Epithelial cell of proximal tubule (primary cell): ENCODE measurements around the gene PIK3CB. TPM values are rescaled to one million over a fixed set of nuclear protein-coding genes. Genes with fewer than 3 reads are reported as not detected.
A peak's percentile ranks its signal among the peaks of the same experiment; 100 is the strongest.

ENCODE experiments used
- DNase-seq: peaks from one replicate; pipeline ENCODE4 v3.0.0-alpha.2; 2011; ENCODE audit warnings: low read depth
- H3K4me3 ChIP-seq: 2 replicates; pipeline ENCODE4 v1.5.1; 2011; ENCODE audit warnings: low read depth, mild to moderate bottlenecking, low read length
- total RNA-seq: library from RNA; depleted of rRNA; stranded (reverse); fragments of >200 nt; gene quantifications from 2 replicates; pipeline ENCODE4 v1.2.3, GENCODE V29; 2015
- TF ChIP-seq, protein P1 (sequence below): conservative IDR thresholded peaks from 2 replicates; pipeline ENCODE4 v1.5.1; 2012; ENCODE audit warnings: low read depth, mild to moderate bottlenecking, low read length

PIK3CB gene
- total RNA-seq: 8.8 and 9.1 TPM in 2 replicates

DNA sequence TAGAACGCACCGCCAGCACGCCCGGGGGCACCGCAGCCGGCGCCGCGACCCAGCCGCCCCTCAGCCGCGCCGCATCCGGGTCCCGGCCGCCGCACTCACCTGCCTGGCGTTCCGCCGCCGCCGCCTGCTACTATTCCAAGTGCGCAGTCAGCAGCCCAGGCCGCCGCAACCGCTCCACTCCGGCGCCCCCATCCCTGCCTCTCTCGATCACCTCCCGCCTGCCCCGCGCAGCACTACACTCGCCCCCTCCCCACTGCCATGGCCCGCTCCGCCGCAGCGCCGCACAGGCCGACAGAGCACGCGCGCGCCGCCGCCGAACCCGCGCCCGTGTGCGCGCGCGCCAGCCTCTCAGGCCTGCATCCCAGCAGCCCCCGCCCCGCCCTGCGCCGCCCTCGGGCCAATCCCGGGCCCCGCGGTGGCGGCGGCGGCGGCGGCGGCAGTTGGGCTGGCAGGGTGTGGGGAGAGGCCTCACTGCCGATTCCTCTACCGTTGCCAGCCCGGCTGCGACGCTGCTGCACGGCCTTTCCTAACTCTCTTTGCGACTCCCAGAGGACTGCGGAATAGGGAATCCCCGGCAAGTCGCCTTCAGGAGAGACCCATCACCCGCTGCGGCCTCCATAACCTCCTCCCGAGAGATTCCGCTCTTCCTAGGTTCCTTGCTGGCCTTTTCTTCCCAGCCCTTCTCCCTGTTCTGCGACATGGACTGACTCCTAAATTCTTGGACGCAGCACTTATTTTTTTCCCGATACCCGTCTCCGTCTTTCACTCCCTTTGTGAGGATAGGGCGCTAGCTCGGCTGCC lies at the start of gene PIK3CB:
Gene PIK3CB (minus strand): TSS at position 333 of the 801 bp plus-strand sequence. CDS start 75,585 bp downstream, outside the sequence.
- DNase-seq: no peak
- H3K4me3 ChIP-seq: peak within 1 kb of the TSS; percentile 66
- TF ChIP-seq, protein P1, sequence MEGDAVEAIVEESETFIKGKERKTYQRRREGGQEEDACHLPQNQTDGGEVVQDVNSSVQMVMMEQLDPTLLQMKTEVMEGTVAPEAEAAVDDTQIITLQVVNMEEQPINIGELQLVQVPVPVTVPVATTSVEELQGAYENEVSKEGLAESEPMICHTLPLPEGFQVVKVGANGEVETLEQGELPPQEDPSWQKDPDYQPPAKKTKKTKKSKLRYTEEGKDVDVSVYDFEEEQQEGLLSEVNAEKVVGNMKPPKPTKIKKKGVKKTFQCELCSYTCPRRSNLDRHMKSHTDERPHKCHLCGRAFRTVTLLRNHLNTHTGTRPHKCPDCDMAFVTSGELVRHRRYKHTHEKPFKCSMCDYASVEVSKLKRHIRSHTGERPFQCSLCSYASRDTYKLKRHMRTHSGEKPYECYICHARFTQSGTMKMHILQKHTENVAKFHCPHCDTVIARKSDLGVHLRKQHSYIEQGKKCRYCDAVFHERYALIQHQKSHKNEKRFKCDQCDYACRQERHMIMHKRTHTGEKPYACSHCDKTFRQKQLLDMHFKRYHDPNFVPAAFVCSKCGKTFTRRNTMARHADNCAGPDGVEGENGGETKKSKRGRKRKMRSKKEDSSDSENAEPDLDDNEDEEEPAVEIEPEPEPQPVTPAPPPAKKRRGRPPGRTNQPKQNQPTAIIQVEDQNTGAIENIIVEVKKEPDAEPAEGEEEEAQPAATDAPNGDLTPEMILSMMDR: no peak

DNA sequence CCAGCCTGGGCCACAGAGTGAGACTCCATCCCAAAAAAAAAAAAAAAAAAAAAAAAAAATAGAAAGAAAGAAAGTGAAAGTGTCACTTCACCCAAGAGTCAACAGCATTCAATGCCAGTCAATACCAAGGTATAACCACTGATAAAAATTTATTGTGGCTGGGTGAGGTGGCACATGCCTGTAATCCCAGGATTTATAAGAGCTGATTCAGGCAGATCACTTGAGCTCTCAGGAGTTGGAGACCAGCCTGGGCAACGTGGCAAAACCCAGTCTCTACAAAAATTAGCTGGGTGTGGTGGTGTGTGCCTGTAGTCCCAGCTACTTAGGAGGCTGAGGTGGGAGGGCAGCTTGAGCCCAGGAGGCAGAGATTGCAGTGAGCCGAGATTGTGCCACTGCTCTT lies 46.5 kb upstream of the PIK3CB start:
- no peak overlapping the region for H3K4me3 ChIP-seq
- no peak for DNase-seq
- TF ChIP-seq, protein P1: no peak

DNA sequence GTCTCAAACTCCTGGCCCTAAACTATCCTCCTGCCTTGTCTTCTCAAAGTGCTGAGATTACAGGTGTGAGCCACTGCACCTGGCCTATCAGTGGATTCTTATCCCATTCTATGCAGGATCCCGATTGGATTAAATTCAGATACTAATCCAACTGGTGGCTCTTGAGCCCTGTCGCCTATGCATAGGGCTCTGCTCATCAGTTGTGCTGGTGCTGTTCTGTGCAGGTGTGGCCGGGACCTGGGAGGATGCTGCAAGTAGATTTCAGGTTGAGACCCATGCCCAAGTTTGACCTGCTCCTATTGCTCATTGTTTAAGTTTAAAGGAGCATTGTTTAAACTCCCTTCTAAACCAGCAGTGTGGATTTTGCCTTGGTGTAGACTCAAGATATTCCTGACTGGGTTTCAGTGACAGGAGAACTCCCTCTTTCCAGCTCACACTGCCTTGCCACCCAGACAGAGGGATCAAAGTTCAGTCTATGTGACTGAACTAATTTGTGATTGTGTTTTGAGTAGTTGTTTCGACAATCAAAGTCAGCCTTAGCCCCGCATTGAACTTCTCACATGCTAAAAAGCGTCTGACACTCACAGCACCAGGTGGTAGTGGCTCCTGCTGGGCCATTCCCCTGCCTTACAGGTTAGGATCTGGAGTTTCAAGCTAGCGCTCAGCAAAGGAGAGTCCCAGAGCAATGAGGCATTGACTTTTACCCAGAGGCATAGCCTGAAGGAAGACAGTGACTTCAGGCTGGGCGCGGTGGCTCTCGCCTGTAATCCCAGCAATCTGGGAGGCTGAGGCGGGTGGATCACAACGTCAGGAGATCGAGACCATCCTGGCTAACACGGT lies 45.0 kb upstream of the PIK3CB start:
- TF ChIP-seq, protein P1: no peak
- no peak for DNase-seq
- H3K4me3 ChIP-seq: no peak overlapping the region

DNA sequence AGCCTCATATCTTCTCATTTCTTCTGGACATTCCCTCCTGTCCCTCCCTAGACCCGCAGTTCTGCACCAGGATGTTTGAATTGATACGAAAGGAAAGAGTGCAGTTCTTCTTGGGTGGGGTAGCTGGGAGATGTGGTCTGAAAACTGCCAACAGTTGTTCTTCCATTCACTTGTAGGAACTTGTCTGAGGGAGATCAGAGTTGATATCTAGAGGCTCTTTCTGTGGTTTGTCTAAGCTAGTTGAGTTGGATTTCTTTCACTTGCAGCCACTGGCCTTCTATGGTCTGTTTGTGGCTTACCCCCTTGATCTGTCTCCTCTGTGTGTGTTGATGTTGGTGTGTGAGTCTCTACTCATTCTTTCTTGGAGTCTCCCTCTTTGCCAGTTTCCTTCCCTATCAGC lies 42.5 kb upstream of the PIK3CB start:
- TF ChIP-seq, protein P1: no peak
- H3K4me3 ChIP-seq: no peak overlapping the region
- no peak for DNase-seq

DNA sequence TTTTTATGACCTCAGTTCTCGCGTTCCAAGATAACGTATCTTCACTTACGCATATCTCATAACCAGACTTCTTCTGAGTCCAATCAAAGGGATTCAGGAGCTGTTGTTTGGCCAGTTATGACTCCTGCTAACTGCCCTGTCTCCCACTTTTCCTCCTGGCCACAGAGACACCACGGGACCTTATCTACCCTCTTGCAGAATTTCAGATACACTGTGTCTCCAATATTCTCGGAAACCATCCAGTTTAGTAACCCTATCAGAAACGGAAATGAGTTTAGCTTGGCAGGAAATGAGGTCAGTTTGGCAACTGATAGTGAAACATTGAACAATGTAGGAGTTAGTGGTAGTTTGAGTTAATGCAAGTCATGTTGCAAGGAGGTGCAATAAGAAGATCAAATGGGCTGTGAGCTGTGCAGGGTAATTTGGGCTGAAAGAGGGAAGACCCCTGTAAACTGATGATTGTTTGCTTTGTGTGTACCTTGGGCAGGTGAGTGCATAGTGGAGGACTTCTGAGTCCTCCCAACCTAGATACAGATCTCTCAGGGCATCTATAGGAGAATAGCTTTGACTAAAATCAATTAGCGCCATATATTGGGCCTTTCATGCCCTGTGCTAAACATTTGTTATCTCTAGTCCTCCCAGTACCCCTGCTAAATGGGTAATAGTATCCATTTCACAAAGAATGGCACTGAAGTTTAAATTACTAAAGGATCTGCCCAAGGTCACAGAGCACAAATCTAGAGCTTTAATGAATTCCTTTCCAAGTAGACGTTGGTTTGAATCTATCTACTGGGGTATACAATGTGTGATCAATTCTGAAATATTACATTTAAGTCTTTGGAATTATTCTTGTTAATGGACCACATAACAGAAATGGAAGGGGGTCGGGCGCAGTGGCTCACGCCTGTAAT lies 41.3 kb upstream of the PIK3CB start:
- TF ChIP-seq, protein P1: no peak
- DNase-seq: no peak
- no peak overlapping the region for H3K4me3 ChIP-seq

DNA sequence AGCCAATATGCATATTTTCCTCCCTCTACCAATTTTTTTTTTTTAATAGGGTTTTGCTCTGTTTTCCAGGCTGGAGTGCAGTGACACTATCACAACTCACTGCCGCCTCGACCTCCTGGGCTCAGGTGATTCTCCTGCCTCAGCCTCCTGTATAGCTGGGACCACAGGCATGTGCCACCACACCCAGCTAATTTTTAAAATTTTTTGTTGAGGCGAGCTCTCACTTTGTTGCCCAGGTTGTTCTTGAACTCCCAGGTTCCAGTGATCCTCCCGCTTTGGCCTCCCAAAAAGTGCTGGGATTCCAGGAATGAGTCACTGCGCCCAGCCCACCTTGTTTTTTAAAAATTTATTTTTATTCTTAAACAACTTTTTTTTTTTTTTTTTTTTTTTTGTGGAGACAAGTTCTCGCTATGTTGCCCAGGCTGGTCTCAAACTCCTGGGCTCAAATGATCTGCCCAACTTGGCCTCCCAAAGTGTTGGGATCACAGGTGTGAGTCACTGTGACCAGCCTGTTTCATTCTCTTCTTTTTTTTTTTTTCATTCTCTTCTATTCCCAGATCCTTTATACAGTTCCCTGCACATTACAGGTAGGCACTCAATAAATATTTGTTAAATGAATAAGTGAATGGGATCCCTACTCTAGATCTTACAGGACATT lies 40.5 kb upstream of the PIK3CB start:
- TF ChIP-seq, protein P1: no peak
- no peak for DNase-seq
- H3K4me3 ChIP-seq: no peak overlapping the region
